ENCODE results near the gene CDK5R1.
"Not testable (repeated sequence)": the region's sequence is repeated elsewhere in the genome, so short reads cannot be mapped to it uniquely, and the experiment has no call there.

Gene CDK5R1

DNA sequence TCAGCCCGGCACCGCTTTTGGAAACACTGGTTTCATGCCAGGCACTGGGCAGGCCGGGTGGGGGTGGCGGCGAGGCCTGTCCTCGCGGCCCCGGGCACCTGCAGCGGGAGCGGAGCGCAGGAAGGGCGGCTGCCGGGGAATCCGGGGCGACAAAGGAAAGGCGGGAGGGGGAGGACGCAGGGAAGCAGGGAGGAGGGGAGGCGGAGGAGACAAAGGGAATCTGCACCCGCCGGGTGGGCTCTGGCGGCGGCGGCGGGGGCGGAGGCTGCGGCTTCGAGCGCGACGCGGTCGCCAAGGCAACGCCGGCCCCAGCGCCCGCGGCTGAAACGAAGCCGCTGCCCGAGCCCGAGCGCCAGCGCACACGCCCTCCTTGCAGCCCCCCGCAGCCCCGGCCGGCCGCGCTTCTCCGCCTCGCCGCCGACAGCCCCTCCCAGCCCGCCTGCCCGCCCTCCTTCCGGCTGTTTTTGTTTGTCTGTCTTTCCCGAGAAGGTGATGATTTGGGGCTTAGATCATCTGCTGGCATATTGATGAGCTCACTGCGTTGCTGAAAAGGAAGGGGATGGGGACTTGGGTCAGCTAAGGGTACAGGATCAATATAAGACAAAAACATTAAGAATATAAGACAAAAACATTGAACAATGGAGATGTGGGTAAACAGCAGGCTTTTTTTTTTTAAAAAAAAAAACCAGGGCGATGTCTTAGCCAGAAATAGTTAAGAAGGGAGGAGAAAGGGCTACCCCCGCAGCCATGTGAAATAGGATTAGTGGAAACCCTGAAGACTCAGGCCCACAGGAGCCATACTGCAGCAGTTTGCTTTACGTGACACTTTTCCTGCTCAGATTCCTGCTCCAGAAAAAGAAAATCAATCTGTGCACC lies 32.7 kb downstream of the CDK5R1 start:
- no peak for DNase-seq

DNA sequence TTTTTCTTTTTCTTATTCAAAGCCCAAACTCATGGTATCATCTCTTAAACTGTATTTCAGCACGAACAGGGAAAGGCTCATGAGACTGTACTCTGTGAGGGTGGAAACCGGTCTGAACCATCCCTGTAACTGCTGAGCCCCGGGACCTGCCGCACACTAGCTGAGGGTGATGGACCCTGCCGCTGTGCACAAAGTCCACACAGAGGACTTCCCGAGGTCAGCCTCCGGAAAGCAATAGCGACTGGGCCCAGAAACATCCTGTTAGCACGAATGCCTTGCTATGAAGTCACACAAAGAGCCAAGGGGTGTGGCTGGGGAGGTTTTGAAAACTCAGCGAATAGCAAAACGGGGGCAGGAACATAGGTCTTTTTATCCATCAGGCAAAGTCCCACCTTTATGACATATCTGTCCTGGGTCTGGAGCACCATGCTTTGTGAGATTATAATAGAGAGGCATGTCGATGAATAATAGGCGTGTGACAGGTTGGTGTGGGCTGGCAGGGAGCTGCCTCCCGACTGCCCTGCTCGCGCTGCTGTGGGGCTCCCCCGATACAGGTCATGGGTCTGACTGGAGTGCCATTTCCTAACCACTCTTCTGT lies 33.4 kb downstream of the CDK5R1 start:
- DNase-seq = no peak

DNA sequence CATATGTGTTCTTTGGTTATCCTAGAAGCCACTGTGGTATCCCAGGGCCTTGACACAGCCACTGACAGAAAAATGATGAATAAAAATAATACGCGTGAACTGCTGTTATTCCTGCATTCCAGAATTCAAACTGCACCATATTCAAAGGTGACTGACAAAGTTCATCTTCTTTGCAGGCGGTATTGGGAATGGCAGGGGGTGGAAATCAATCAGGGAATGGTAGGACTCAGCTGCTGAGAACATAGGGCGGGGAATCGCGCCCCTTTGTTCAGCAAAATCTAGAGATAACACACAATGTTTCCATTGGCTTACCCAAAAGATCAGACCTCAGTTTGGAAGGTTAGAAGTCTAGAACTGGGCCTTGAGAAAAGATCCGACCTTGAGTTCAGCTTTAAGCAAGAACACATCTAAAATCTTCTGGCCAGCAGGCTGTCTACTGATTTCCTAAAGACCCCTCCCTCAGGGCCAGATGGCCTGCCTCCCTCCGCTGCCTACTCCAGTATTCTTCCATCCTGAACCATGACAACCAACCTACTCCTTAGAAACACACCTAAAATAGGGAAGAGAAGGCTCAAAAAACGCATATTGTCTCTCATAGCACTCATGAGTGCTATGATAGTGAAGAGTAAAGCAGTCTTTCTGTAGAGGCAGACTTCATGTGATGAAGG lies 34.1 kb downstream of the CDK5R1 start:
- no peak for DNase-seq

- DNase-seq = no peak
These were observed 36.4 kb downstream of the CDK5R1 start for GRCh38 chr17:32523017-32523680.

DNA sequence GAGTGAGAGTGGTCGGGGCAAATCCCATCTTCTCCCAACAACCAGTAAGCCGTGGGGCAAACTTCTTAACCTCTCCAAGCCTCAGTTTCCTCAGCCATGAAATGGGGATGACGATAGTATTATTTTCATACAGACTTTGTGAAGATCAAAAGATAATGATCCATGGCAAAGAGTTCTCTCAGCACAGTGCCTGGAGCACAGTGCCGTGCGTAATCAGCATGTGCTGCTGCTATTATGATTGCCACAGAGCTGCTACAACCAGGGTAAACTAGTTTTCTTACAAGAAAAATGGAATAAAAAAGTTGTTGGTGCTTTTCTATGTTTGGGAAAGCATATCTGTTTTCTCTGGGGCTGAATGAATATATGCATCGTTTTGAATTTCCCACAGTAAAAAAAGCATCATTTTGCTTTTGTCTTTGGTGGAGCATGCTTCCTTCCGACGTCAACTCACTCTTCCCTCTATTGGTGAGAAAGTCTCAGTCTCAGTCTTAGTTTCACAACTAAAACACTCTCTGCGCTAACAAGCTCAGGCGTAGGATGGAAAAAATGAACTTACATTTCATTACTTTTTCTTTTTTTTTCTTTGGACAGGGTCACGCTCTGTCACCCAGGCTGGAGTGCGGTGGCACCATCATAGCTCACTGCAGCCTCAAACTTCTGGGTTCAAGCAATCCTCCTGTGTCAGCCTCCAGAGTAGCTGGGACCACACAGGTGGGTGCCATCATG lies 37.2 kb downstream of the CDK5R1 start:
- no peak for DNase-seq

DNA sequence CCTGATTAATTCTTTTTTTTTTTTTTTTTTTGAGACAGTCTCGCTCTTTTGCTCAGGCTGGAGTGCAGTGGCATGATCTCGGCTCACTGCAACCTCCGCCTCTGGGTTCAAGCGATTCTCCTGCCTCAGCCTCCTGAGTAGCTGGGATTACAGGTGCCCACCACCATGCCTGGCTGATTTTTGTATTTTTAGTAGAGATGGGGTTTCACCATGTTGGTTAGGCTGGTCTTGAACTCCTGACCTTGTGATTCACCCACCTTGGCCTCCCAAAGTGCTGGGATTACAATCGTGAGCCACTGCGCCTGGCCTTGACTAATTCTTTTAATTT lies 37.7 kb downstream of the CDK5R1 start:
- not testable (repeated sequence) for DNase-seq

DNA sequence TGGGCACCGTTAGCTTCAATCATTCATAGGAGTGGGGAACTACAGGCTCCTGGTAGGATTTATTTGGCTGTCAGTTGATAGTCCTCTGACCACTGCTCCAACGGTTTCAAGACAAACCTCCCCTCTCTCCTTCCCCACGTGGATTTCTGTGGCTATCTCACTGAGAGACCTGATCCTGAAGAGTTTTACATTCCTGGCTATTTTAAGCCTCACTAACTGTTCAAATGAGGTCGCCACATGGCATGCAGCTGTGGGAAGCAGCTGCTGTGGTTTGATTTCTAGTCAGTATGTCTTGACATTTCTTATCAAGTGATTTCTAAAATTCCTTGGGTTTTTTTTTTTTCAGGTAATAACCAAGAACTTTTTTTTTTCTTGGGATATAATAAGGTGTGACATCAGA lies 38.3 kb downstream of the CDK5R1 start:
- no peak for DNase-seq

DNA sequence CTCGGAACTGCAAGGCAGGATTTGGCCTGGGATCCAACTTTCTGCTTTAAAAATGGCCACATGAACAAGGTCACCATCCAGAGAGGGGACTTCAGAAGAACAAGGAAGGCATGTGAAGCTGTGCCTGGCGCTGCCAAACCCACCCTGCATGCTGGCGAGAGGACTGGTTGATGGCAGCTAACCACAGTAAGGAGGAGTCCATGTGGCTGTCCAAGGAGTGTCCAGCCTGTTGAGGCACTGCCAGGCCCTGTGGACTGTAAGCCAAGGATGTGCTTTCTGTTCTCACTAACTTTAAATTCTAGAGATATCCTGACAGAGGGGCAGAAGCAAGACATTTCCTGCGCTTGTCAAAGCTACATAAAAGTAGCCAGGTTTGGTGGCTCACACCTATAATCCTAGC lies 40.4 kb downstream of the CDK5R1 start:
- DNase-seq = no peak

DNA sequence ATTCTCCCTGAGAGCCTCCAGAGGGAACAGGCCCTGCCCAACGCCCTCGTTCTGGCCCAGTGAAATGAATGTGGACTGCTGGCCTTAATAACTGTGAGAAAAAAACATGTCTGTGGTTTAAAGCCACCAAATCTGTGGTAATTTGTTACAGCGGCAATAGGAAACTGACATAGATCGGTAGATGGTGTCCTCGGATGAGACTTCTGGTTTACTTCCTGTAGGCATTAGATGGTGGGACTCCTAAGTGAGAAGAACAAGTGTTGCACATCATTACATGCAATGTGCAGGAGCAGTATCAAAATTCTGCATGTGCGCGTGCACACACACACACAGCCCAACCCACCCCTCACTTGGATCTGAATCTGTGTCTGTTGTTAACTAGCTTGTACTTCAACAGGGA lies 42.0 kb downstream of the CDK5R1 start:
- no peak for DNase-seq

GRCh38 chr17:32529604-32530003 lies 42.8 kb downstream of the CDK5R1 start:
- no peak for DNase-seq

- no peak for DNase-seq
These were observed 46.5 kb downstream of the CDK5R1 start for GRCh38 chr17:32533296-32533695.

- DNase-seq = peak; percentile 53
These were observed 50.2 kb downstream of the CDK5R1 start for GRCh38 chr17:32536736-32537643.

All from hematopoietic multipotent progenitor cell treated with erythropoietin and hydrocortisone succinate and interleukin-3 and kit ligand, for 8 days (in vitro differentiated cells).